ENCODE results near the gene GPR146.

The GPR146 gene

GRCh38 chr7:1043552-1044188 lies 676 bp upstream of the GPR146 start:
- no peak for DNase-seq (ENCODE audit: low read depth in 2 of 2)

- no peak for DNase-seq (ENCODE audit: low read depth in 2 of 2)
These were observed 1.0 kb downstream of the GPR146 start for GRCh38 chr7:1045069-1046063.

GRCh38 chr7:1046722-1047679 lies 2.7 kb downstream of the GPR146 start:
- no peak for DNase-seq (ENCODE audit: low read depth in 2 of 2)

- DNase-seq (ENCODE audit: low read depth in 2 of 2) = no peak
These were observed 4.8 kb downstream of the GPR146 start for GRCh38 chr7:1049006-1049741.

GRCh38 chr7:1049801-1050200 lies 5.5 kb downstream of the GPR146 start:
- DNase-seq (ENCODE audit: low read depth in 2 of 2) = no peak

- DNase-seq (ENCODE audit: low read depth in 2 of 2) = no peak
These were observed 6.0 kb downstream of the GPR146 start for GRCh38 chr7:1050254-1050906.

- DNase-seq (ENCODE audit: low read depth in 2 of 2) = no peak
These were observed 6.8 kb downstream of the GPR146 start for GRCh38 chr7:1050956-1051690.

GRCh38 chr7:1052031-1052818 lies 7.9 kb downstream of the GPR146 start:
- DNase-seq (ENCODE audit: low read depth in 2 of 2) = no peak

- DNase-seq (ENCODE audit: low read depth in 2 of 2) = no peak
These were observed 8.7 kb downstream of the GPR146 start for GRCh38 chr7:1053002-1053411.

GRCh38 chr7:1053816-1054370 lies 9.5 kb downstream of the GPR146 start:
- no peak for DNase-seq (ENCODE audit: low read depth in 2 of 2)

- DNase-seq (ENCODE audit: low read depth in 2 of 2) = no peak
These were observed 10.1 kb downstream of the GPR146 start for GRCh38 chr7:1054438-1054837.

- DNase-seq (ENCODE audit: low read depth in 2 of 2) = peak; percentile 22 to 36
These were observed 10.6 kb downstream of the GPR146 start for GRCh38 chr7:1054861-1055450.

- no peak for DNase-seq (ENCODE audit: low read depth in 2 of 2)
These were observed 11.2 kb downstream of the GPR146 start for GRCh38 chr7:1055491-1055955.

- no peak for DNase-seq (ENCODE audit: low read depth in 2 of 2)
These were observed 11.8 kb downstream of the GPR146 start for GRCh38 chr7:1055956-1056784.

- DNase-seq (ENCODE audit: low read depth in 2 of 2) = no peak
These were observed 12.6 kb downstream of the GPR146 start for GRCh38 chr7:1056785-1057410.

GRCh38 chr7:1057416-1058291 lies 13.3 kb downstream of the GPR146 start:
- no peak for DNase-seq (ENCODE audit: low read depth in 2 of 2)

All from stimulated activated CD4-positive, alpha-beta T cell treated with anti-CD3 and anti-CD28 coated beads, Interleukin-1b, Interleukin-23, amount 100 ng/mL, for 4 hours (primary cell).